GM12864 (cell line): Measurements from ENCODE around the gene ARPC4.

Experiments
- DNase-seq: peaks from one replicate; pipeline ENCODE4 v3.0.0-alpha.2; 2011; ENCODE audit warnings: low read depth
- H3K4me3 ChIP-seq: 2 replicates; pipeline ENCODE4 v1.5.1; 2011; ENCODE audit warnings: mild to moderate bottlenecking, low read depth, low read length, control low read depth
- CTCF ChIP-seq: IDR thresholded peaks from 2 replicates; pipeline ENCODE4 v1.5.1; 2011; ENCODE audit warnings: low read depth, mild to moderate bottlenecking, moderate library complexity, low read length, control low read depth, inconsistent platforms; ENCODE audit errors: missing control alignments

The ARPC4 gene

DNA sequence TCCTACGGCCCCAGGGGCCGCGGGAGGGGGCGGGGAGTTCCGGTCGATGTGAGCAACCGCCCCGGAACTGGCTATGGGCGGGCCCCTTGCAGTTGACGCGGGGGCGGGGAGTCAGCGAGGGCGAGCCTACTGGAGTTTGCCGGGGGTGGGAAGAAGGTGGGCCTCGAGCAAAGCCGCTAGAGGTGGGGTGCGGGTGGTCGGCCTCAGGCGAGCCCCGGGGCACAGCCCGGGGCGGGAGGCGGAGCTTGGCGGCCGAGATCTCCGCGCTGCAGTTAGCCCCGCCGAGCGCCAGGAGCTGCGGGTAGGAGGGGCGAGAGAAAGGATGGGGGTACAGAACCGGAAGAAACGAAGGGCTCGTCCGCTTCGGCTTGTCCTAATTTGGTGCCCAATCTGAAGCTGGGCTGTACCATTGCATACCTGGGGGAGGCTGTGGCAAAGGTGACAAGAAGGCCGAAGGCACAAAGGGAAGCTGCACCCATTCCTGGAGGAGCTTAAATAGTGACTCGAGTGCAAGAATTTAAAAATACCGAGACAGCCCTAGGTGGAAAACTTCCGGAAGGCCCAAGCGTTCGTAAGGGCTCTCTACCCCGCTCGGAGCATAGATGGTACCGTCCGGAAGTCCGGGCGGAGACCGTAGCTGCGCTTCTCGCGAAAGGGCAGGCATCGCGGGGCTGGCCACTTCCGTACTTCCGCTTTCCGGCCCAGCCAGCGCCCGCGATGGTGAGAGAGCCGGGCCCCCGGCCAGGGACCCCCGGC is at the start of gene ARPC4, which contains the start of gene TADA3:
Gene ARPC4 (plus strand): TSS at position 678 of the 756 bp plus-strand sequence. CDS start 40 bp downstream, at position 718.
Gene TADA3 (minus strand): TSS at position 69 of the 756 bp plus-strand sequence. CDS start 1,007 bp downstream, outside the sequence.
- DNase-seq, result peak; percentile 93
- peak; percentile 25 for TF ChIP-seq CTCF
- peak within 1 kb of the TSS; percentile 64 for H3K4me3 ChIP-seq

GRCh38 chr3:9743548-9743947 is 49.3 kb upstream of the ARPC4 start:
- H3K4me3 ChIP-seq, result no peak overlapping the region
- TF ChIP-seq CTCF, result no peak
- DNase-seq, result no peak

DNA sequence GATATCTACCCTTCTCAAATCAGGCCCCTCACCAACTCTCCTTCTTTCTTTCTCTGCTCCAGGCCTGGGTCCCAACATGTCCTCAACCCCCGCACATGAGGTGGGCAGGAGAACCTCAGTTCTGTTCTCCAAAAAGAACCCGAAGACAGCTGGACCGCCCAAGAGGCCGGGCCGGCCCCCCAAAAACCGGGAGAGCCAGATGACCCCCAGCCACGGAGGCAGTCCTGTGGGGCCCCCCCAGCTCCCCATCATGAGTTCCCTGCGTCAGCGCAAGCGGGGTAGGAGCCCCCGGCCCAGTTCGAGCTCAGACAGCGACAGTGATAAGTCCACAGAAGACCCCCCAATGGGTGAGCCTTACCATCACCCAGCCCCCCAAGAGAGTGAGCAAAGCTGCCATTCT is 48.7 kb upstream of the ARPC4 start:
- no peak overlapping the region for H3K4me3 ChIP-seq
- DNase-seq, result no peak
- no peak for TF ChIP-seq CTCF

GRCh38 chr3:9745521-9745920 is 47.4 kb upstream of the ARPC4 start:
- no peak for DNase-seq
- no peak for TF ChIP-seq CTCF

DNA sequence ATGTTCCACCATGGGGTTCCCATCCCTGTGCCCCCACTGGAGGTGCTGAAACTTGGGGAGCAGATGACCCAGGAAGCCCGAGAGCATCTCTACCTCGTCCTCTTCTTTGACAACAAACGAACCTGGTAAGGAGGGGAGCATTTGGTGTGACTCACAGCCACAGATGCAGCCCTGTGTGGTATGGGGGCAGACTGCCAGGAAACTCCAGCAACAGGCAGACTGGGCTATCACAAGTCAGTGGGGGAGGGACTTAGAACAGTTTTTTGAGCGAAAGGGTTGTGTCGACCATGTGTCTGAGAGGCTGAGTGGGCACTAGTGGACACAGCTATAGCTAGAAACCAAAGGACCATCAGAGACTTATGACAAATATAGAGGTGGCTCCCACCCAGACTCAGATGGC is 46.6 kb upstream of the ARPC4 start:
- no peak for TF ChIP-seq CTCF

More at GRCh38 chr3:9745521-9745920, 47.4 kb upstream of the ARPC4 start:
- H3K4me3 ChIP-seq, result no peak overlapping the region

DNA sequence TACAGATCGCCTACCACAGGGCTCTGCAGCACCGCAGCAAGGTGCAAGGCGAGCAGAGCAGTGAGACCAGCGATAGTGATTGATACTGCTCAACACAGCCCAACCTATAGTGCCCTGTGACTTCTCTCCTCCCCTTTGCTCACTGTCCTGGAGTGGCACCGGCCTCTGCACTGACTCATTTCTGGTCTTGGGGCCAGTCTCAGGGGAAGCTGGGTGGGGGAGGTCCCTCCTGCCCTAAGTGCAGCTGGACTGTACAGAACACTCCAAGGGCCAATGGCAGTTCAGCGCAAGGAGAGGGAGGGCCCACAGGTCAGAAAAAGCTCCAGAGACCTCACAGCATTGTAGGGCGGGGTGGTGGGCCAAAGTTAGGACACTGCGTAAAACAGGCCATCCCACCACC is 45.6 kb upstream of the ARPC4 start:
- no peak for DNase-seq
- no peak for TF ChIP-seq CTCF
- no peak overlapping the region for H3K4me3 ChIP-seq

More for the DNA sequence above, 46.6 kb upstream of the ARPC4 start:
- no peak overlapping the region for H3K4me3 ChIP-seq
- no peak for DNase-seq

GRCh38 chr3:9748031-9748430 is 44.9 kb upstream of the ARPC4 start:
- TF ChIP-seq CTCF, result no peak
- no peak overlapping the region for H3K4me3 ChIP-seq
- no peak for DNase-seq
